ENCODE data around the gene MTMR1.

The MTMR1 gene

GRCh38 chrX:150763303-150763797 lies 70.2 kb downstream of the MTMR1 start:
- DNase-seq, result no peak

DNA sequence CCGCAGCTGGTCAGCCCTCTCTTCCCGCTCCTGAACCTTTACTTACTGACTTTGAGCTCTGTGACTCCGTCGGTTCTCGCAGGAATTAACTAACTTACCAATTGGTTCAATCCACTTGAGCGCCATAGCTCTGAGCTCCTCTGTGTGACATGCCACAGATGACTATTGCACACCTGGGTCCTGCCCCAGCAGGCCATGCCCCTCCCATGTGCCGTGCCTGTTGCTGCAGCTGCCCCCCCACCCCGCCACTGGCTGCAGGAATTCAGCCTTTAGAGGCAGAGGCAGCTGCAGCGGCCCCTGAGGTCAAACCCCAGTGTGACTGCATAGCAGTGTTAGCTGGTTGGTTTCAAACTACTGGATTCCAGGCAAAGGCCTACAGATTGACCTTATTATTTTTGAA lies 70.6 kb downstream of the MTMR1 start:
- no peak for DNase-seq

GRCh38 chrX:150765237-150765636 lies 72.0 kb downstream of the MTMR1 start:
- DNase-seq, result no peak

- no peak for DNase-seq
Measured at GRCh38 chrX:150765782-150766350, 72.7 kb downstream of the MTMR1 start.

GRCh38 chrX:150766351-150767044 lies 73.3 kb downstream of the MTMR1 start:
- DNase-seq, result no peak

GRCh38 chrX:150767045-150767395 lies 73.8 kb downstream of the MTMR1 start:
- DNase-seq, result peak; percentile 2

GRCh38 chrX:150767475-150768131 lies 74.4 kb downstream of the MTMR1 start:
- peak; percentile 57 for DNase-seq

GRCh38 chrX:150768132-150768485 lies 74.9 kb downstream of the MTMR1 start:
- no peak for DNase-seq

DNA sequence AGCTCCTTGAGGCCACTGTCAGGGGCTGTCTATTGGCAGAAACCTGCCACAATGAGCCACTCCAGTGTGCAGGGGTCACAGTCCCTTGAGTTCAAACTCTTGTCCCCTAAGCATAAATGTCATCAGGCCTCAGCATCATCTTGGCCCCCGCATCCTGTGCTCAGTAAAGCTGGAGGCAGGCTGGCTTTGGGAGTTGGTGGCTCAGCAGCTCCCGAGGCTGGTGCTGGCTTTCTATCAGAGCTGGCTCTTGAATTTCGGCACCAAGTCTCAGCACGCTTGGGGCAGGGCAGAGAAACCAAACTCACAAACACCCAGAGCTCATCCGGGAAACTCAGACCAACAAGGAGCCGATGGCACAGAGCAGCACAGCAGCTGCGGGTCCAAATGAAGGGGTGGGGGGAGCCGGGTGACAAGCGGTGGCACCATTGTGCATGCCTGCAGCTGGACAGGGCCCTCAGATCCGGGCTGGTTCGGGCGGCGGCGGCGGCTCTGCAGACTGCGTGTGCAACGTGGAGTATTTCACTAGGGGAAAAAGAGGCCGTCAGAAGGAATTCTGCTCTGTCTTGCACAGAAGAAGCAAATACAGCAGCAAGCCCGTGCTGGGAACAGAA lies 75.5 kb downstream of the MTMR1 start:
- DNase-seq, result no peak

- DNase-seq, result no peak
Measured at GRCh38 chrX:150769408-150769807, 76.2 kb downstream of the MTMR1 start.

- no peak for DNase-seq
Measured at GRCh38 chrX:150770623-150771022, 77.4 kb downstream of the MTMR1 start.

DNA sequence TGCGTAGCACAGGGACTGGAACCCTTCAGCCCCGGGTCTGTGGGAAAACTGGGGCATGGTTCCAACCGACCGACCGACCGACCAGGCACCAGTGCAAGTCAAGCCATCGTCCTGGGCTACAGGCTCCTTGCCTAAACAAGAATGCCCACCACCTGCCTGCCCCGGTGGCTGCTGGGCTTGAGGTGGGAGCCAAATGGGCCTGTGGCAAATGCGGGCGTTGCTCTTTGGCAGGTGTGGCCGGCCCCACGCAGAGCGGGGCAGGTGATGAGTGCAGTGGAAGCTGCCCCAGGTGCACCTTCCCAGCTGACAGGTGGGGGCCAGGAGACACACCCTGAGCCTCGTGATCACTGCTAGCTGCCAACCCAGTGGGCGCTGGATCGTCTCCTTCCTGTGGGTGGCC lies 77.9 kb downstream of the MTMR1 start:
- no peak for DNase-seq

DNA sequence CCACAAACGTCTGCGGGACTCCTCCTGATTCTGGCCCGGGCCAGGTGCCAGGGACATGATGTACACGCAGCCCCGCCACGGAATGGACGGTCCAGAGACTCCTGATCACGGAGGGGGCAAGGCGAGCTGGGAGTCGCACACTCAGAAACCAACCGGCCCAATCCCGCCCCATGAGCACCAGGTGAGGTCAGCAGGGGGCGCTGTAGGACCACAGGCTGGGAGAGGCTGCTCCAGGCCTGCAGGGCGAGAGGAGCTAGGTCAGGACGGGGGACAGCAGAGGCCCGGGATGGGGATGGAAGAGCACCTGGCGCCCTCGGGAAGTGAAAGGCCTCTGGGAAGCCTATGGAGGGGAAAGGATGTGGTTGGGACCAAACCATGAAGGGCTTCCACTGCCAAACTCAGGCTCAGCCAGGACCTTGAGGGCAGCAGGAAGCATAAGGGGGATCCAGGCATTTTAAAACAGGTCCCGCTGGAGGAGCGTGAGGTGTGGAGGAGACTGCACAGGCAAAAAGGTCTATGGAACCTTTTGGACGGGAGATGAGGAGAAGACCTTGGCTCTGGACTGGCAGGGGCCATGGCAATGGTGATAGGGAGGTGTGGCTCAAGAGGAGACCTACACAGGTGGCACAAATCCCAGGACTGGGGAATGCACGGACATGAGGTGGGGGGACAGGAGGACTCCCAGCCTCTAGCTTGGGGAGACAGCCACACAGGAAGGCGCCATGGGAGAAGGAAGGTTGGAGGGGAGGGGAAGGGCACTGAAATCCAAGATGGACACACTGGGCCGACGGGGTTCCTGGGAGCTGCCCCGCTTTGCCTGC lies 79.2 kb downstream of the MTMR1 start:
- peak; percentile 10 for DNase-seq

DNA sequence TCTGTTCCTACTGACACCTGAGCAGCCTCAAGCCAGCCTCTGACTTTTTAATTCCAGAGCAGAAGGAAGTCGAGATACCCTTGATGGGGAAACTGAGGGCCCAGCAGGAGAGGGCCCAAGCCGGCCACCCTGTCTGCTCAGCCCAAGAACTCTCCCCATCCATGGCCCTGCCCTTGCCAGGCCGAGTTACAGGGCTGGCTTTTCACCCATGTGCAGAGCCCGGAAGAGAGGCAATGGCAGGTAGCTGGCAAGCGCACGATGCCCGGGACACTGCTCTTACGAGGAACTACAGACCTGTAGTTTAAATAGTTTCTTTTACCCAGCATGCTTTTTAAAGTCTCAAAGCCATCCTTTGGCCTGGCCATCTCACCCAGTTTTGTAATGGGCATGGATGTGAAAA lies 79.9 kb downstream of the MTMR1 start:
- DNase-seq, result no peak

DNA sequence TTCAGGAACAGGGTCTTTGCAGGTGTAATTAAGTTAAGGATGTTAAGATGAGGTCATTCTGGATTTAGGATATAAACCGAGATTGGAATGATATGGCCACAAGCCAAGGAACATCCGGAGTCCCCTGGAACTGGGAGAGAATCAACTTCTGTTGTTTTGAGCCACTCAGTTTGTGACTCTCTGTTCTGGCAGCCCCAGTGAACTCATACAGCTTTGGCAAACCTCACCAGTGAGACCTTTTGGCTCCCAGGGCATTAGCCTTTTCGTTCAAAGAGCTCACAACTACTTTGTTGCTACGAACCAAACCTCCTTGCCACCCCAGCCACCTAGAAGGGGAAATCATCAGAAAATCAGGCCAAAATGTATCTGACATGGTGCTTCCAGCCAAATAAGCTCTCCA lies 80.4 kb downstream of the MTMR1 start:
- DNase-seq, result no peak

DNA sequence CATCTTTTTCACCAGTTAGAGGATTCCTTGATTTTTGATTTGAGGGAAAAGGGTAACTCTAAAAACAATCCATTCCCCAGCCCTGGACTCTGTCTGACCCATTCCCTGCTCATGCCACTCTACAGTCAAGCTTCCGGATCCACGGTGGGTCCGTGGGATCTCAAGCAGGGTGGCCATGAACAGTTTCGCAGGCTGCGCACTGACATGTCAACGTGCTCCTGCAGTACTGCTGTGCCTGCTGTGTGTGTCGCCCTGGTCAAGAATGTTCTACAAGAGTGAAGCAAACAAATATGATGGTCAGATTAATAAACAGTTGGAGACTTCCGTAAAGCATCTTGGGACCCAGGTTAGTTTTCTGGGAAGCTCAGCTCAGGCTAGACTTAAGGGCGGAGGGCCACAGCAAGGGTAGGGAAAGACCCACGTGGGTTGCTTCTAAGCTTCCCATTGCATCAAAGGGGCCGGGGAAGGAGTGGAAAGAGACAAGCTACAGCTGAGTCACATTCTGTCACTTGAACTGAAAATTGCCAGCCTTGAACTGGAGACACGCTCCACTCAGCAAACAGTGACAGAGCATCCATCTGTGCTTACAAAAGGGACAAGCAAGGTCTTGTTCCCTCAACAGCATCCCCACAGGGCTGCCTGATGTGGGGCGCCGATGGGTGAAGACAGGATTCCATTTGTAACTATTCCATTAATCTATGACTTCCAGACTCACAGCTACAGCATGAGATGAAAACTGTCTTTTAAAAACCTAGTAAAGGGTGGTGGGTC lies 81.8 kb downstream of the MTMR1 start:
- no peak for DNase-seq

DNA sequence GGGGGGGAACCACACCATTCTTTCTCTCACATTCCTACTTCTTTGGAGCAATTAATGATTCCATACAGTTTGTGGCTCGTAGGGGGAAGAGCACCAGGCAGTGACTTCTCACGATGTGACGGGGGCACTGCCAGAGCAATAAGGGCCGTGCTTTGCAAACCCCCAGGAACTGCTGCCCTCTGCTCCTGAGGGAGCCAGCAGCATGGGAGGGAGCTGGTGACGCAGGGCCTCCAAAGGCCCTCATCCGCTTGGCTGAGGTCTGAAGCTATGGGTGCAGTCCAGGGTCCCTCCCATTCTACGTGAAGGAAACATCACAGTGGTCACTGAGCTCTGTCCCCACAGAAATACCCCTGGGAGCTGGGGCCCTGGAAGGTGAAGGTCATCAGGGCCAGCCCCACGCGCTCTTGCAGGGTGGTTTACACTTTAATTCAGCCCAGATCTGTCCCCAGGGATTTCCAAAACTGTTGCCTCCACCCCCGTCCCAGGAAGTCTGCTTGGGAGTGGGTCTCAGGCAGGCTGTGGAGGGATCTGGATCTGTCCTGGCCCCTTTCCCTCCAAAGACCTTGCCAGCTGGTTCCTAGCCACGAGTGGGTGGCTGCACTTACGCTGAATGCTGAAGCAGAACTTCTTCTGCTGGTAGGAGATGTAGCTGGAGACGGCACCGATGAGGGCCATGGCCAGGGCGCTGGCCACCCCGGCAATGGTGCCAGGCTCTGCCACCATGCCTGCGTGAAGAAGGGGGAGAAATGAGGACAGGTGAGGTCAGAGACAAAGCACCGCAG lies 82.6 kb downstream of the MTMR1 start:
- DNase-seq, result no peak

DNA sequence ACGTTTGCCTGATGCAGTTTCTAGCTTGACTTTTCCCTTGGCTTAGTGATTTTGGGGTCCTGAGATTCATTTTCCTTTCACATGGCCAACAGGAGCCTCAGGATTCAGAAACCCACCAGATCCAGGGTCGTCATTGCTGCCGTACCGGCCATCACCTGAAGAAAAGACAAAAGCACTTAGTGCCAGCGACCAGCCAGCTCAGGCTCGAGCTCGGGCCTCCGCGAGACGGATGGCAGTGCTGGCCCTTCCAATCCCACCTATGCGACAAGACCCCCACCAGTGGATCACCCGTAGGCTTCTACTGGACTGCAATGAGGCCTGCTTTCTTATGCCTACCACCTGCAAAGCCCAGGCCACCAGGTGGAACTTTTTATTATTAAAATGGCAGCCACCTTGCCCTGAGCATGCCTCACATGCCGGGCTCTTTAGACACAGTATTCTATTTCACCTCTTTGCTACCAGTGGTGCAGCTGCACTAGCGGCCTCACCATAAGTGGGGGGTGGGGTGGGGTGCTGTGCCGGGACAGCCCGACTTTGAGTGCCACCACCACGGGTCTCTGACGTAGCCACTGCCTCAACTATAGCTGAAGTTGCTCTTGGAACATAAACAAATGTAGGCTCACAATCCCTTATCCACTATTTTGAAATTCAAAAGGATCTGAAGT lies 84.3 kb downstream of the MTMR1 start:
- DNase-seq, result no peak

DNA sequence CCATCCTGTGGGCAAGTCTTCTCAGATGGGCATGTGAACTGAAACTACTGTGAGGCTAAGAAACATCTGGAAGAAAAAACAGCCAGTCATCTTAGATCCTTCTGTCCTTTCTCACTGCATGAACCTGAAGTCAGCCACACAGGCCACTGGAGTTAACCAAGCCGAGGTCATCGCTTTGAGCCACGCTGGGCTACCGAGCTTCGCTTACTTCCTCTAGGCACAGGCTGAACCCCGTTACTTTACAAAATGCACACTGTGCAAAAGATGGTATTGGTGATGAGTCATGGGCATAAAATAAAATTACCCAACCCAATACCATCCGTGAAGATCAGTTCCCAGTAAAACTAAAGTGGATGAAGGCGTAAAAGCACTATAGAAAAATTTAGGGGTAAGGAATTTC lies 86.2 kb downstream of the MTMR1 start:
- DNase-seq, result no peak

- no peak for DNase-seq
Measured at GRCh38 chrX:150781677-150782076, 88.5 kb downstream of the MTMR1 start.

GRCh38 chrX:150790021-150790420 lies 96.8 kb downstream of the MTMR1 start:
- DNase-seq, result no peak
